Activated naive CD4-positive, alpha-beta T cell treated with anti-CD3 and anti-CD28 coated beads, Interleukin-2, amount 10 ng/mL, durations not matched to agents 7 days and 5 days (primary cell): ENCODE data around the gene SPATA7.

Experiments used
- CTCF ChIA-PET: fragments of 350-600 bp; sonication (Branson Sonifier 250); formaldehyde crosslinking; loops from one replicate; lab custom pipeline; 2021; ENCODE audit warnings: antibody characterized with exemption; lab: Charles Lee
- DNase-seq: peaks from one replicate; pipeline ENCODE4 v3.0.0-alpha.2; 2020
- H3K27ac Mint-ChIP-seq: one replicate; pipeline ENCODE4 v1.8.0; 2021; ENCODE audit warnings: mild to moderate bottlenecking, moderate library complexity, mixed read lengths
- H3K27me3 Mint-ChIP-seq: one replicate; pipeline ENCODE4 v1.8.0; 2021; ENCODE audit warnings: mild to moderate bottlenecking, mixed read lengths
- H3K36me3 Mint-ChIP-seq: one replicate; pipeline ENCODE4 v1.8.0; 2021; ENCODE audit warnings: mixed read lengths
- H3K4me1 Mint-ChIP-seq: one replicate; pipeline ENCODE4 v1.8.0; 2021; ENCODE audit warnings: mixed read lengths
- H3K4me3 Mint-ChIP-seq: one replicate; pipeline ENCODE4 v1.8.0; 2021; ENCODE audit warnings: mild to moderate bottlenecking, moderate library complexity, mixed read lengths
- H3K9me3 Mint-ChIP-seq: one replicate; pipeline ENCODE4 v1.8.0; 2021; ENCODE audit warnings: mixed read lengths

The SPATA7 gene

DNA sequence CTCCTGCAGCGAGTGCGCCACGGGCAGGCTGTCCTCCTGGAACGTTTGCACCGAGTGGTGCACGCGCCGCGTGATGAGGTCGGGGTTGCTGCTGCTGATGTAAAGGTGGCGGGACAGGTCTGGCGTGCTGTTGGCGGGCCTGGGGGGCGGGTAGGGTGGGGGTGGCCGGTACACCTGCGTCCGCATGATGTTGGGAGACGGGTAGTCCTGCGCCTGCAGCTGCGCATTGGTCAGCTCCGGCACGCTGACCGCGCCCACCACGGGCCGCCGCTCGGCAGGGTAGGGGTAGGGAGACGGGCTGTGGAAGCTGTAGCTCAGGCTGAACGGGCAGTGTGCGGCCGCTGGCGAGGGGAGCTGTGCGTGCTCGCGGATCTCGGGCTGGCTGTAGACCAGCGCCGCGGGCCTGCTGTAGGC is 94.1 kb downstream of the SPATA7 start:
- Mint-ChIP-seq H3K27ac (no peak overlapping the region), H3K4me1 (no peaks in the 10 kb centered on the region), H3K27me3 (no peaks in the 10 kb centered on the region), H3K4me3 (no peak overlapping the region), H3K9me3 (no peaks in the 10 kb centered on the region), H3K36me3 (no peaks in the 10 kb centered on the region)
- no peak for DNase-seq
- CTCF ChIA-PET: no interaction called here

DNA sequence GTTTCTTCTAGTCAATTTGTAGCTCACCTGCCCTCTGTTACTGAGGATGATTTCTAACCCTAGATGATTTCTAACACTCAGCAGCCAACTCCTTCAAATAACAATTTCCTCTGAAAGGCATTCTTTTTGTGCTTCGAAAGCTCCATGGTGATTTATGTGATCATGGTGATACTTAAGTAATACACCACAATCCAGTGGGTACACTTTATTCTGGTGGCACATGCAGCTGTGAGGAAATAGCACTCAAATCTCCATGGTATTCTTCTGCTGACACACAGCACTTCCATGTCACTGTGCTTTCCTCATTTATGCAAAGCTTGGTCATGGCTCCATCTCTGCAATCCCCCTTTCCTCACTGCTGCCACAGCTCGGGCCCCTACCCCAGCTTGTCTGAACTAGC is 95.6 kb downstream of the SPATA7 start:
- H3K9me3 Mint-ChIP-seq: no peaks in the 10 kb centered on the region
- DNase-seq: no peak
- H3K27ac Mint-ChIP-seq: no peak overlapping the region
- no peak overlapping the region for H3K4me3 Mint-ChIP-seq
- CTCF ChIA-PET: interaction anchor here (0.5 to 1.4 kb wide), 2 partner anchors 10 to 535 kb away, joined by 3 to 7 read pairs; no protein-coding TSS in a partner anchor
- peaks cover 3% of the 10 kb centered on the region for H3K27me3 Mint-ChIP-seq
- no peaks in the 10 kb centered on the region for H3K4me1 Mint-ChIP-seq
- no peaks in the 10 kb centered on the region for H3K36me3 Mint-ChIP-seq

DNA sequence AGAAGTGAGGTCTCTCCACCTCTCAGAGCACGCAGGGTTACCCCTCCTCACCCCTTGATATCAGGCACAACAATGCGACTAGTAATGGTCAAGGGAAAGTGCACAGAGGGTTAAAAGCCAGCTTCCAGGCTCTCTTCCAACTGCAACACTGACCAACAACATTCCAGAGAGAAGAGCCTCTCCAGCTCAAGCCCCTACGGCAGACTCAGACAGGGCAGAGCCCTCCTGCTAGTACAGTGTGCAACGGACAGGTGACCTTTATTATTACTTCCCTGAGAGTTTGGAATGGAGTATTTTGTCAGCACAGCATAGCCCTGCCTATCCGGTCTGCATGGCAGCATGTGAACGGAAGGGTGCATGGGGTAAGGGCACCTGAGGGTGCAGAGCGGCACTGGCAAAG is 96.3 kb downstream of the SPATA7 start:
- Mint-ChIP-seq H3K4me1 (no peaks in the 10 kb centered on the region), H3K27ac (no peak overlapping the region), H3K4me3 (no peak overlapping the region), H3K27me3 (peaks cover 4% of the 10 kb centered on the region), H3K36me3 (no peaks in the 10 kb centered on the region), H3K9me3 (no peaks in the 10 kb centered on the region)
- CTCF ChIA-PET: interaction anchor here (1.4 kb wide), 1 partner anchor 10 kb away, joined by 7 read pairs; no protein-coding TSS in a partner anchor
- DNase-seq: no peak

DNA sequence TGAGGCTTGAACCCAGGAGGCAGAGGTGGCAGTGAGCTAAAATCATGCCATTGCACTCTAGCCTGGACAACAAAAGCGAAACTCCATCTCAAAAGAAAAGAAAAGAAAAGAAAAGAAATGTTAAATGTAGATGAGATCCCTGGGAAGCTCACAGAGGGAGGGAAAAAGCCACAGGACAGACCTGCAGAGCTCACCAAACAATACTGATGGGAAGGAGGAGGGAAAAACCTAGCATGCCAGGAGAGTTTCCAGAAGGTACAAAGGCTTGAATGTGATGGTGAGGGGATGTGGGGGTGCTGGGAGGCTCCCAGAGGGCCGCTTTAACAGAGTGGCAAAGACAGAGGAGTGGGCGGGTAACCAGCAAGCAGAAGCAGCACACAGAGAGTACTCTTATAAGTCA is 97.1 kb downstream of the SPATA7 start:
- H3K9me3 Mint-ChIP-seq: no peaks in the 10 kb centered on the region

More for the DNA sequence above, 97.1 kb downstream of the SPATA7 start:
- H3K27me3 Mint-ChIP-seq: peaks cover 4% of the 10 kb centered on the region
- DNase-seq: no peak
- no peak overlapping the region for H3K27ac Mint-ChIP-seq
- CTCF ChIA-PET: no interaction called here
- H3K4me1 Mint-ChIP-seq: no peaks in the 10 kb centered on the region
- H3K4me3 Mint-ChIP-seq: no peak overlapping the region
- no peaks in the 10 kb centered on the region for H3K36me3 Mint-ChIP-seq
